GM19025 (cell line): ENCODE results near the gene DENND11.
"Not testable (repeated sequence)": the region's sequence is repeated elsewhere in the genome, so short reads cannot be mapped to it uniquely, and the experiment has no call there.

Experiments
- ATAC-seq: cut with Tn5 transposase; IDR thresholded peaks from one replicate; pipeline ENCODE4 v1.9.1; 2021; ENCODE audit warnings: mild to moderate bottlenecking, low read depth, moderate library complexity; ENCODE audit not compliant: unreplicated experiment

The DENND11 gene

GRCh38 chr7:141709318-141709717 lies 7.4 kb upstream of the DENND11 start:
- no peak for ATAC-seq

- ATAC-seq: no peak
Measured at GRCh38 chr7:141708351-141708750, 6.4 kb upstream of the DENND11 start, which contains the start of gene WEE2. Gene WEE2, plus strand, starts transcription at chr7:141708353. Its CDS starts 406 bp downstream, at chr7:141708759.

- ATAC-seq: no peak
Measured at GRCh38 chr7:141706239-141707064, 4.5 kb upstream of the DENND11 start.

GRCh38 chr7:141704741-141705140 lies 2.8 kb upstream of the DENND11 start:
- no peak for ATAC-seq

GRCh38 chr7:141704112-141704511 lies 2.1 kb upstream of the DENND11 start:
- no peak for ATAC-seq

GRCh38 chr7:141702892-141703291 lies 926 bp upstream of the DENND11 start:
- no peak for ATAC-seq

GRCh38 chr7:141701489-141702046 lies 398 bp downstream of the DENND11 start:
- peak; percentile 81 for ATAC-seq

- ATAC-seq: no peak
Measured at GRCh38 chr7:141700848-141701371, 1.1 kb downstream of the DENND11 start.

- no peak for ATAC-seq
Measured at GRCh38 chr7:141700296-141700847, 1.6 kb downstream of the DENND11 start.

- no peak for ATAC-seq
Measured at GRCh38 chr7:141699860-141700259, 2.1 kb downstream of the DENND11 start.

- no peak for ATAC-seq
Measured at GRCh38 chr7:141698247-141699015, 3.5 kb downstream of the DENND11 start.

GRCh38 chr7:141697211-141697871 lies 4.6 kb downstream of the DENND11 start:
- no peak for ATAC-seq

GRCh38 chr7:141696348-141696747 lies 5.6 kb downstream of the DENND11 start:
- no peak for ATAC-seq

- peak; percentile 47 for ATAC-seq
Measured at GRCh38 chr7:141695803-141696289, 6.1 kb downstream of the DENND11 start.

GRCh38 chr7:141693082-141693481 lies 8.9 kb downstream of the DENND11 start:
- ATAC-seq: no peak

GRCh38 chr7:141691961-141692360 lies 10.0 kb downstream of the DENND11 start:
- ATAC-seq: no peak

- ATAC-seq: no peak
Measured at GRCh38 chr7:141691540-141691939, 10.4 kb downstream of the DENND11 start.

- not testable (repeated sequence) for ATAC-seq
Measured at GRCh38 chr7:141689072-141689825, 12.7 kb downstream of the DENND11 start.

- no peak for ATAC-seq
Measured at GRCh38 chr7:141688043-141688442, 13.9 kb downstream of the DENND11 start.
